Mucosa of gallbladder (tissue), 1 donor: ENCODE data around the gene CDCP1. TPM values are rescaled to one million over a fixed set of nuclear protein-coding genes. Genes with fewer than 3 reads are reported as not detected.
A peak's percentile ranks its signal among the peaks of the same experiment; 100 is the strongest.
"Not testable (repeated sequence)": the region's sequence is repeated elsewhere in the genome, so short reads cannot be mapped to it uniquely, and the experiment has no call there.

Source experiments
- DNase-seq: peaks from one replicate; pipeline ENCODE4 v3.0.0-alpha.2; 2020; ENCODE audit warnings: low spot score
- total RNA-seq: library from RNA; stranded (reverse); gene quantifications from one replicate; pipeline ENCODE4 v1.2.1, GENCODE V29; 2021
- donor health status: DM: no; HTN: no; CAD: no.

CDCP1 gene
- total RNA-seq, 1 donor from 2014 or later: 42.4 TPM

- DNase-seq: no peak
Observed at GRCh38 chr3:45173776-45174175, 27.6 kb upstream of the CDCP1 start.

- no peak for DNase-seq
Observed at GRCh38 chr3:45171283-45171682, 25.1 kb upstream of the CDCP1 start.

DNA sequence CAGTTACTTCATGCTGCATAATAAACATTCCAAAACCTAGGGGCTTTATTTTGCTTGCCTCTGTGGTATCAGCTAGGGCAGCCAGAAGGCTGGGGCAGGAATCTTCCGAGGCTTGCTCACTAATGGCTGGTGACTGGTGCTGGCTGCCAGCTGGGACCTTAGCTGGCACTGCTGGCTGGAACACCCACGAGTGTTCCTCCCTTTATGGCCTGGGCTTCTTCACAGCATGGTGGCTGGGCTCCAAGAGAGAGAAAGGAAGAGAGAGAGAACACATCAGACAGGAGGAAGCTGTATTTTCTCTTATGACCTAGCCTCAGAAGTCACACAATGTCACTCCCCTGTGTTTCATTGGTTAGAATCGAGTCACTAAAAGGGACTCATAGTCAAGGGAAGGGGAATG lies 23.9 kb upstream of the CDCP1 start:
- peak; percentile 39 for DNase-seq

- DNase-seq: no peak
Observed at GRCh38 chr3:45169125-45169904, 23.1 kb upstream of the CDCP1 start.

DNA sequence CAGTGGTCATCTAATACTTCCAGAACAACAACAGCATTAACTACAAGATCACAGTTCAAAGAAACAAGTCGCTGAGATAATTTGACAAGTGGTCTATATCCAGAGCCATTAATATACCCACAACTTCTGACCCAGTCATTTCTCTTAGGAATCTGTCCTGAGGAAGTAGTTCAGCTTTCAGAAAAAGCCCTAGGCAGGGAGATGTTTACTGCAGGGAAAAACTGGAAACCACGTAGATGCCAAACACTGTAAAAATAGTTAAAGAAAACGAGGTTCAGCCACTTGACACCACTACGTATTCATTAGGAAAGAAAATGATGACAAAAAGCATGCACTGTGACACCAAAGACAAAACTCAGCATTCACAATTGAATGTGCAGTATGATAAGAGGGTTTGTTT lies 22.3 kb upstream of the CDCP1 start:
- DNase-seq: no peak

DNA sequence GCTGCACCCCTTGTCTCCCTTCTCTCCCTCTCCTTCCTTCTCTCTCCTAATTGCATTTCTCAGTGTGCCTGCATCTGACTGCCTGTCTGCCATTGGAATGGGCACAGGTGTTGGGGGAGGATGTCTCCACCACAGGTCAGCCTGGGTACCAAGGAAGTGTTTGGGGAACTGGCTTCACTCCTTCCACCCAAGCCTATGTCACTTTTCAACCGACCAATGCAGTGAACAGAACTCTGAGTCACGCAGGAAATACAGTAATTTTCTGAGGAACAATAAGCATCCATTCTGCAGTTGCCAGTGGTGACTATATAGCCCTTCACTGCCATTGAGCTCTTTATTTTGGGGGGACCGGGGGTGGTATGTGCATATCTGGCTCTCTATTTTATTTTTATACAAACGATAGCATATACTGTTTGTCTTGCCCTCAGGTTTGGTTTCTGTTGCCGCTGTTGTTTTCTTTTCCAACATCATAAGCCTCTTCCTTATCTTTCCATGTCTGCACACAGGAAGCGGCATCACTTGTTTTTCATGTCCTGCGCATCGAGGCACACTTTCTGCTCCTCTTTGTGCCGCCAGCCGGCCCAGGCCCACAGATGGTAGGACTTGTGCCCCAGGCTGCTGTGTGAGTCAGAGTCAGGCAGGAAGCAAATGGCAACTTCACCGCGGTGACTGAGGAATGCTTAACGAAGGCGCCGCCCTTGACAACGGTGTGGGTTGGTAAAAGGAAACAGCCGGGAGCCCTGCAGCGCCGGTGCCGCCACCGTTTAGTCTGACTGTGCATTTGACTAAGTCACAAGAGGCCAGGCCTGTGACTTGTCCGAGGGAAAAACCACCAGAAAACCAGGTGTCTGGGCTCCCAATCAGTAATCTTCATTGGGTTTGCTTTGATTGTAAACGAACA lies 21.1 kb upstream of the CDCP1 start:
- peak; percentile 90 for DNase-seq

DNA sequence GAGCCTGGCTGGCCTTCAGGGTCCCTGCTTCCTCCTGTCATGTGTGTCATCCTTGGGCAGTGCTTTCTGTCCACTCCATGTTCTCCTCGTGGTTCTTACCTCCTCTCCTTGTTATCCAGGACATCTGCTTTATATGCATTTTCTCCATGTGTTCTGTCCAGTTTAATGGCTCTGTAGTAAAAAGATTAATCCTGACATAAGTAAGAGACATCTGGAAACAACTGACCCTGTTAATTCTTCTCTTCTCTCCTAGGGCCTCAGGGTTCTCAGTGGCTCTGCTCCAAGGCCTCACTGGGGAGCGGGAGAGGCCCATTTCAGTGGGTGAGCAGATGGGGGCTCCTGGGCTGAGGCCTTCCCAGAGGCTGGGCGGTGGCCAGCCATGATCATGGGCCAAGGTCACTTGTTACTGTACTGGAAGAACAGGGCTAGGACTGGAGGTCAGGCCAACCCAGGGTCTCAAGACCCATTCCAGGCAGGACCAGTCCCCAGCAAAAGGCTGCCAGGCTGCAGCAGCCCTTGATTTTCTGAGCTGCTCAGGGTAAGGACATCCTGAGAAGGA lies 20.2 kb upstream of the CDCP1 start:
- no peak for DNase-seq

DNA sequence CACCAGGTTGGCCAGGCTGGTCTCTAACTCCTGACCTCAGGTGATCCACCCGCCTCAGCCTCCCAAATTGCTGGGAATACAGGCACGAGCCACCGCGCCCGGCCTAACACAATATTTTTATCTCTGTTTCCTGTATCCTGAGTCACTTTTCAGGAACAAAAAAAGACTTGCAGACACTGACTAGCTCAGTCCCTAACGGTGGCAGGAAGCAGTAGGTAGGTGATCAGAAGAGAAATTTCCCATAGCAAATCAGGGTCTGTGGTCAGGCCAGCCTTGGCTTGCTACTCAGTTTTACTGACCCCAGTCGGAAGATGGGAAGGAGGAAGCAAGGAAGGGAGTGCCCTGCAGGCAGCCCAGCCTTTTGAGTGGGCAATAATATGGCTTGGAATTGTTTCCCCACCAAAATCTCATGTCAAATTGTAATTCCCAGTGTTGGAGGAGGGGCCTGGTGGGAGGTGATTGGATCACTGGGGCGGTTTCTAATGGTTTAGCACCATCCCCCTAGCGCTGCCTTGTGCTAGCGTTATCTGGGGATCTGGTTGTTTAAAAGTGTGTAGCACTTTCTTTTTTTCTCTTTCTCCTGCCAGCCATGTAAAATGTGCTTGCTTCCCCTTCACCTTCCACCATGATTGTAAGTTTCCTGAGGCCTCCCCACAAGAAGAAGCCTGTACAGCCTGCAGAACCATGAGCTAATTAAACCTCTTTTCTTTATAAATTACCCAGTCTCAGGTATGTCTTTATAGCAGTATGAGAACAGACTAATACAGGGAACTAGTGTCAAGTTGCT lies 19.5 kb upstream of the CDCP1 start:
- DNase-seq: no peak

DNA sequence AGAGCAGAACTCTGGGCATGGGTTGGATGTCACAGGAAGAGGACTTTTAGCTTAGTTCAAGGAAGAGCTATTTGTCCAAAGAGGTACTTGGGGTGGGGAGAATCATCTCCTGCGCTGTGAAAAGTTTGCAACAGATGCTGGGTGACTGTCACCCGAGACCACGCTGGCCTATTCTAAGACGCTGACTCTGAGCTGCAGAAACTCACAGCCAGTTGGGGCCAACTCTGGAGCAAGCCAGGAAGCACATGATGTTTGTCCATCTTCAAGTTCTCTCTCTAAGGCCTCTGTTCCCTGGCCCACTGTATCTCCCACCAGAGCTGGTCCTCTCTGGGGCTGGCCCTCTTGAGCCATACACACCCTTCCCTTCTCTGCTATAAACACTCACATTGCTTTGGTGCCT lies 17.9 kb upstream of the CDCP1 start:
- DNase-seq: no peak

DNA sequence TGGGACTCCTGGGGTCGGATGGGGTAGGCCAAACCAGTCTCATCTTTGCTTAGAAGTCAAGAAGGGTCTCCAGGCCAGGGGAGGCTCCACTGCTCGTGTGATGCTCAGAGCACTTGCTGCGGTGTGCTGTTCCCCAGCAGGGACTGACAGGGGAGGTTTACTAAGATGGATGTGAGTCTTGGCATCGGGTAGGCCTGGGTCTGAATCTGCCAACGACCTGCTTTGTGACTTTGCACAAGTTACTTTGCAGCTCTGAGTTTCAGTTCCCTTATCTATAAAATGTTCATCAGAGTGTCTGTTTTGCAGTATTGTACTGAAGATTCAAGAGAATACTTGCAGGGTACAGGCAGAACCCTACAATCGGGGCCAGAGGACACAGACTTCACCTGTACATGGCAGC lies 17.3 kb upstream of the CDCP1 start:
- no peak for DNase-seq

DNA sequence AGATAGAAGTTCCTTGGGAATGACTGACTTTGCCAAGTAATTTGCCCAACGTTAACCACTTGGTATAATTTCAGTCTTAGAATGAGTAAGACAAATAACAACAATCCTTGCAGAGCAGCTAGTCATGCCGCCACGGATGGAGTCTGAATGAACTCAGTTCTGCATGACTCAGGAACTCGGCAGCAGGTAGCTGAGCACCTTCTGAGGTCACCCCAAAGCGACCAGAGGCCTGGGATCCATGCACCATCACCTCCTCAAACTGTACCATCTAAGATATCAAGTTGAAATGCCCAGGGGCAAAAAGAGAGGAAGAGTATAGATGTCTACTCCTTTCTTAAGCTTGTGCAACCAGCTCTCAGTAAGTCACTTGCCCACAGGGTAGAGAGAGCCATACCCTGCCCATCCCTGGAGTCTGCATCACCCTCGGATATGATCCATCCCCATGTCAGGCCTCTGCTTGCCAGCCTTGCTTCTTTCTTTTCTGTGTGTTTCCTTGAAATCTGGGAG lies 8.5 kb upstream of the CDCP1 start:
- no peak for DNase-seq

DNA sequence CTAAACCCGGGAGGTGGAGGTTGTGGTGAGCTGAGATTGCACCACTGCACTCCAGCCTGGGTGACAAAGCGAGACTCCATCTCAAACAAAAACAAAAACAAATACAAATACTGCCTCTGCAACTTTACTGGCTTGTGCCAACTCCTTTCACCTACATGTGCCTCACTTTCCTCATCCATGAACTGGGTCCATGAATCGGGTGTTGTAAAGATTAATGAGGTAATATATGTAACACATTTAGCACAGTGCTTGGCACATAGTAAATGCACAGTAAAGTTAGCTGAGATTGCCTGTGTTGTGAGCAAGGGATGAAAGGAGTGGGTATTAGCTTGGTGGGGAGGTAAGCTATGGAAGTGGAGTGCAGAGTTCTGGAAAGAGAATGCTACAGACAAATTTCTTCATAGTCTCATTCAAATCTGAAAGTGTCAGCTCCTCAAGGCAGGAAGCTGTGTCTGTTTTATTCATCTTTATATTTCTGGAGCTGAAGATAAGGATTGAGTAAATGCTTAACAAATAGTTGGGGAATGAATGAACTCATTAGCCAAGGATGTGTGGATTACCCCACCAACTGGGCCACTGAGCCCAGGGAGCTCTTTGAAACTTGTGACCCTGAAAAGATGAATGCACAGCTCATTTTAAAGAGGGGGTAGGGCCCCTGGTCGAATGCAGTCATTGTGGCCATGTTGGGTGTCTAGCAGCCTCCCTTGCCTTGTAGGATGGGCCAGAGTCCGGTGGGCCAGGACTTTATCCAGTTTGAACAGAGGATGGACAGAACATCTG lies 7.7 kb upstream of the CDCP1 start:
- no peak for DNase-seq

- no peak for DNase-seq
Observed at GRCh38 chr3:45152307-45152706, 6.1 kb upstream of the CDCP1 start.

DNA sequence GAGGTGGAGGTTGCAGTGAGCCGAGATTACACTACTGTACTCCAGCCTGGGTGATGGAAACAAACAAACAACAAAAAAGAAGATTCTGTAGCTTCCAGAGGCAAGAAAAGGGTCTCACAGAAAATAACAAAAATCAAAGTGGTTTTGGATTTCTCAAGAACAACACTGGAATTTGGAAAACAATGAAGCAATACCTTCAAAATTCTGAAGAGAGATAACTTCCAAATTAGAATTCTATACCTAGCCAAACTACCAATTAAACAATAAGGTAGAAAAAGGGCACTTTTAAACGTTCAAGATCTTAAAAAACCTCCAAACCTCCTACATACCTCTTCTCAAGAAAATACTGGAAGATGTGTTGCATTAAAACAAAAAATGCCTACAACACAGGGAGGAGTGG lies 4.9 kb upstream of the CDCP1 start:
- no peak for DNase-seq

GRCh38 chr3:45148921-45149320 lies 2.7 kb upstream of the CDCP1 start:
- DNase-seq: no peak

- no peak for DNase-seq
Observed at GRCh38 chr3:45145223-45145622, 955 bp downstream of the CDCP1 start.

DNA sequence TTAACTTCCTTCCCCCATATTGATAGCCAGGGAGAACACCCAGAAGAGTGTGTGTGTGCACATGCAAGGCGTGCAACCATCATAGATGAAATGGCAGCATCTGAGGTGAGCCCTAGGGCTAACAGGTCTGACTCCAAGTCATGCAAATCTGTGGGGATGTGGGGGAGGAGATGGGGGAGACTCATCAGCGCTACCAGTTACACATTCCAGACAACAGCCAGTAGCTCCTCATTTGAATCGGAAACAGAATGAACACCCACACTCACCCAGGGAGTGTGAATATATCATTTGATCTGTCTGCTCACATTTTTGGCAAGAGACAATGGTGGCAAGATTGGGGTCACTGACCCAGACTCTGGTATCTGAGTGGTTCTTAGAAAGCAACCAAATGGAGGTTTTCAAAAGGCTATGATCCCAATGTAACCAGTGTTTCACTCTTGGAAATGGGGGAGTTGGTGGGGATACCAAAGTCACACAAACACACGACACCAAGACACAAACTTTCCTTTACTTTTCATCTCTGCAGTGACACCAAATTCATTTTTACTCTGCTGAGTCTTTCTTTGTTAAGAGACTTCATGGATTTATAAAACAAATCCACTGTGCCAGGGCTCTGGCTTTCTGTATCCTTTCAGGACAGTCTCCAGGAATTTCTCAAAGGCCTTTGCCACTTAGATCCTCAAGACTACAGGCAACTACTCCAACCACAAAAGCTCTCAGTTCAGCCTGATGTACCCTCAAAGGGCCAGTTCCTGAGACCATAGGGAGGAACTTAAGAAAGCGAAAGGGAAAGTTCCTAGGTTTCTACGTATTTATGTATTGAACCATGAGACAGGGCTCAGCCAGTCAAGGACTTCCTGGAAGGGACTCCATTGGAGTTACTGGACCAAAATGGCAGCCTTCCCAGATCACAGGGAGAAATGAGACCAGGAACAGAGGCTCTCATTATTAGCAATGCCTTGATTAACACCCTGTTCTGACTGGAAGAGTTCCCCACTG lies 2.2 kb downstream of the CDCP1 start:
- no peak for DNase-seq

DNA sequence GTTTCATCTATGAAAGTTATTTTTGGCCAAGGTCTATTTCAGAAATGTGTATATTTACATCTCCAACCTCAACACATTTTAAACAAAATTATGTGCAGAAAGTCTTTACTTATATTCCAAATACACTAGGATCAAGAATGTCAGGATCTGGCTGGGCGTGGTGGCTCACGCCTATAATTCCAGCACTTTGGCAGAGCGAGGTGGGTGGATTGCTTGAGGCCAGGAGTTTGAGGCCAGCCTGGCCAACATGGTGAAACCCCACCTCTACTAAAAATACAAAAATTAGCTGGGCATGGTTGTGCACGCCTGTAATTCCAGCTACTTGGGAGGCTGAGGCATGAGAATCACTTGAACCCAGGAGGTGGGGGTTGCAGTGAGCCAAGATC lies 5.4 kb downstream of the CDCP1 start:
- not testable (repeated sequence) for DNase-seq

GRCh38 chr3:45140141-45140769 lies 5.9 kb downstream of the CDCP1 start:
- DNase-seq: no peak
